Measurements from ENCODE around the gene LCN15. TPM values are rescaled to one million over a fixed set of nuclear protein-coding genes. Genes with fewer than 3 reads are reported as not detected.
A peak's percentile ranks its signal among the peaks of the same experiment; 100 is the strongest.

LCN15 gene
- total RNA-seq, 6 experiments from 2014 or later: not detected

DNA sequence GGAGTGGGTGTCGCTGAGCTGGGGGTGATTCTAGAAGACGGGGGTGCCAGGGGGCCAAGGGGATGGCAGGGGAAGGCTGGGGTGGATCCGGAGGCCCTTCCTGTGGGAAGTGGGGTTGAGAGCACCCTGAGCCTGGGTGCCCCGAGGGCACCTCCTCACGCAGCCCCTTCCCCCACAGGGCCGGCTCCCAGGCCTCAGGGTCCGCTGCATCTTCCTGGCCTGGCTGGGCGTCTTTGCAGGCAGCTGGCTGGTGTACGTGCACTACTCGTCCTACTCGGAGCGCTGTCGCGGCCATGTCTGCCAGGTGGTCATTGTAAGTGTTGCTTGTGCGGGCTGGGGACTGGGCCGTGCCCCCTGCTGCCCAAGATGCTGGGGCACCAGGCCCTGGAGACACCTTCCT, 46.9 kb downstream of the LCN15 start:
- Histone ChIP-seq H3K27ac (no peak overlapping the region), H3K36me3 (peaks cover 0 to 2% (median under 1%) of the 10 kb centered on the region in 4 donors), H3K4me1 (peaks cover 0 to 5% (median 2%) of the 10 kb centered on the region in 4 donors), H3K4me3 (no peak overlapping the region), H3K9me3 (no peaks in the 10 kb centered on the region), H3K27me3 (no peaks in the 10 kb centered on the region)
- no peak for ATAC-seq
- intact Hi-C loops (cut with DNase I): no loop called here
- no peak for TF ChIP-seq POLR2A (IDR thresholded peaks at IDR 0.05)
- TF ChIP-seq, protein P1, sequence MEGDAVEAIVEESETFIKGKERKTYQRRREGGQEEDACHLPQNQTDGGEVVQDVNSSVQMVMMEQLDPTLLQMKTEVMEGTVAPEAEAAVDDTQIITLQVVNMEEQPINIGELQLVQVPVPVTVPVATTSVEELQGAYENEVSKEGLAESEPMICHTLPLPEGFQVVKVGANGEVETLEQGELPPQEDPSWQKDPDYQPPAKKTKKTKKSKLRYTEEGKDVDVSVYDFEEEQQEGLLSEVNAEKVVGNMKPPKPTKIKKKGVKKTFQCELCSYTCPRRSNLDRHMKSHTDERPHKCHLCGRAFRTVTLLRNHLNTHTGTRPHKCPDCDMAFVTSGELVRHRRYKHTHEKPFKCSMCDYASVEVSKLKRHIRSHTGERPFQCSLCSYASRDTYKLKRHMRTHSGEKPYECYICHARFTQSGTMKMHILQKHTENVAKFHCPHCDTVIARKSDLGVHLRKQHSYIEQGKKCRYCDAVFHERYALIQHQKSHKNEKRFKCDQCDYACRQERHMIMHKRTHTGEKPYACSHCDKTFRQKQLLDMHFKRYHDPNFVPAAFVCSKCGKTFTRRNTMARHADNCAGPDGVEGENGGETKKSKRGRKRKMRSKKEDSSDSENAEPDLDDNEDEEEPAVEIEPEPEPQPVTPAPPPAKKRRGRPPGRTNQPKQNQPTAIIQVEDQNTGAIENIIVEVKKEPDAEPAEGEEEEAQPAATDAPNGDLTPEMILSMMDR (IDR thresholded peaks at IDR 0.05): no peak
- no peak for DNase-seq
- WGBS (ENCODE audit: insufficient coverage, low coverage, low lambda C conversion rate, missing lambda C conversion rate): 92% methylated on average over 2 of the region's 16 CpGs

DNA sequence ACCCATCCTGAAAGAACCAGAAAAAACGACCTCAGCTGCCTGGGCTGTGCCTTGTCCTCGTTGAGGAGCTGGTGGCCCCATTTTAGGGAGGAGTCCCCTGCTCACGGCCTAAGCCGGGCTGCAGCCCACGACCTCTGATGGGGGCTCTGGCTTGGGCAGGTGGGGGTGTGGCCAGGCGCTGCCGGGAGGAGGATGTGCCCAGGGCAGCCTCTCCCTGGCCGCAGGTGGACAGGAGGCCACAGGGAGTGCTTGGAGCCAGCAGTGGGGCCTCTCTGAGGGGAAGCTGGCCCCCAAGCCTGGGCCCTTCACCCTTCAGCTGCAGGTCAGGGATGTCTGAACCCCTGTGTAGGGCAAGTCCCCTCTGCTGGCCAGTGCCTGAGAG, 49.4 kb downstream of the LCN15 start:
- ATAC-seq: peak in 1 of 4 donors; percentile 1
- Histone ChIP-seq H3K4me1 (peaks cover 0 to 12% (median 5%) of the 10 kb centered on the region in 4 donors), H3K27ac (peak overlapping the region in 2 of 3 donors; percentile 24 to 33), H3K9me3 (no peaks in the 10 kb centered on the region), H3K4me3 (no peak overlapping the region), H3K36me3 (no peaks in the 10 kb centered on the region), H3K27me3 (no peaks in the 10 kb centered on the region)
- intact Hi-C loops (cut with DNase I): no loop called here
- TF ChIP-seq, protein P1 (IDR thresholded peaks at IDR 0.05): no peak
- no peak for TF ChIP-seq POLR2A (IDR thresholded peaks at IDR 0.05)
- DNase-seq: no peak
- WGBS (ENCODE audit: insufficient coverage, low coverage, low lambda C conversion rate, missing lambda C conversion rate): no CpG with 5 or more reads among the region's 8 CpGs

DNA sequence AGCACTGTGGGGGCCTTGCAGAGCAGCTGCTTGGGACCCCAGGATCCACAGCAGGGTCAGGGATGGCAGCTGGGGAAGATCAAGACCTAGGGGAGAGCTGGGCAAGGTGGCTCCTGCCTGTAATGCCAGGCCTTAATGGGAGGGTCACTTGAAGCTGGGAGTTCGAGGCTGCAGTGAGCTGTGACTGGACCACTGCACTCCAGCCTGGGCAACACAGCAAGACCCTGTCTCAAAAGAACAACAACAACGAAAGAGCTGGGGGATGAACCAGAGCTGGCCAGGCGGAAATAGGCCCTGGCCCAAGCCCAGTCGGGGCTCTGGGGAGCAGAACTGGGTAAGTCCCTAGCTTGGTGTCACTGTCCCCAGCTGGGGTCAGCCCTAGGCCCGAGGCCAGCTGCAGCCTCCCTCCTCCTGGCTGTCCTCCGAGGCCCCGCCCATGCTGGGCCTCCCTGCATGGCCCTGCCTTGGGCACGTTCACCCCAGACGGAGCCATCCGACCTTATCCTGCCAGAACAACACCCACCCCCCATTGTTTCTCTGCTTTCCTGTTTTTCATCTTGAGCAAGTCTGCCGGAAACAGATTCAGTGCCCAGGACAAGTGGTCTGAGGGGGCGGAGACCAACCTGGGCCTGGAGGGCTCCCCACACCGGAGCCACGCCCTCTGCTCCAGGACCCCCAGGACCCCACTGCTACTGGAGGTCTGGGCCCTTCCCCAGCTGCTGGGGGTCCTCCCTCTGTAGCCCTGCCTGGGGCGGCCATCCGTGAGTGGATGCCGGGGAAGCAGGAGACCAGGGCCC, 50.0 kb downstream of the LCN15 start:
- intact Hi-C loops (cut with DNase I): no loop called here
- Histone ChIP-seq H3K4me3 (no peak overlapping the region), H3K36me3 (no peaks in the 10 kb centered on the region), H3K9me3 (no peaks in the 10 kb centered on the region), H3K27me3 (no peaks in the 10 kb centered on the region), H3K4me1 (peaks cover 0 to 12% (median 4%) of the 10 kb centered on the region in 4 donors), H3K27ac (peak overlapping the region in 2 of 3 donors; percentile 24 to 33)
- DNase-seq (peak; percentile 57 to 66 (median 62)), ATAC-seq (peak; percentile 48 to 66 (median 56))
- no peak for TF ChIP-seq POLR2A (IDR thresholded peaks at IDR 0.05)
- TF ChIP-seq, protein P1 (IDR thresholded peaks at IDR 0.05): no peak
- WGBS (ENCODE audit: insufficient coverage, low coverage, low lambda C conversion rate, missing lambda C conversion rate): 42% methylated on average over 4 of the region's 17 CpGs

DNA sequence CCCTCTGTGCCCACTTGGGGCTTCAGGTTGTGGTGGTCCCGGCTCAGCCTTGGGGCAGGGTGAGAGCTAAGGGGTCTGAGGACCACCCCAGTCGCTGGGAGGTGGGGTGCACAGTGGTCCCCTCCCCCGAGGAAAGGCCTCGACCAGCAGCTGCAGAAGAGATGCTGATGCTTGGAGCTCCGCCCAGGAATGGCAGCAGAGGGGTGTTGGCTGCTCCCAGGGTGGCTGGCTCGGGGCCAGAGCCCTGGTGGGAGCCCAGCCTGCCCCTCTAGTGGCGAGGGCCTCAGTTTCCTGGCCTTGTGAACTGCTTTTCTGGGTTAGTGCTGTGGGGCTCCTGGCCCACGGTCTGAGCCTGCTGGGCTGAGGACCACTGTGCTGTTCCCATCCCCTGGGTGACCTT, 50.8 kb downstream of the LCN15 start:
- peak in 1 of 3 donors; percentile 58 for DNase-seq
- no peaks in the 10 kb centered on the region for H3K27me3 ChIP-seq
- H3K27ac ChIP-seq: peak overlapping the region in 1 of 3 donors; percentile 22
- H3K36me3 ChIP-seq: no peaks in the 10 kb centered on the region
- peaks cover 0 to 12% (median 2%) of the 10 kb centered on the region in 4 donors for H3K4me1 ChIP-seq
- peak overlapping the region in 1 of 3 donors; percentile 50 for H3K4me3 ChIP-seq
- TF ChIP-seq, protein P1 (IDR thresholded peaks at IDR 0.05): no peak
- no peak for TF ChIP-seq POLR2A (IDR thresholded peaks at IDR 0.05)
- ATAC-seq: no peak
- intact Hi-C loops (cut with DNase I): no loop called here
- H3K9me3 ChIP-seq: no peaks in the 10 kb centered on the region
- no CpG with 5 or more reads among the region's 8 CpGs for WGBS (ENCODE audit: insufficient coverage, low coverage, low lambda C conversion rate, missing lambda C conversion rate)
